HG02840 (cell line): Measurements from ENCODE around the gene PBX3.

Source experiments
- ATAC-seq: cut with Tn5 transposase; IDR thresholded peaks from one replicate; pipeline ENCODE4 v1.9.1; 2021; ENCODE audit warnings: mild to moderate bottlenecking, moderate library complexity, moderate number of reproducible peaks; ENCODE audit not compliant: unreplicated experiment, low FRiP score

PBX3 gene

GRCh38 chr9:126015424-126015823 lies 268.3 kb downstream of the PBX3 start:
- ATAC-seq = no peak

DNA sequence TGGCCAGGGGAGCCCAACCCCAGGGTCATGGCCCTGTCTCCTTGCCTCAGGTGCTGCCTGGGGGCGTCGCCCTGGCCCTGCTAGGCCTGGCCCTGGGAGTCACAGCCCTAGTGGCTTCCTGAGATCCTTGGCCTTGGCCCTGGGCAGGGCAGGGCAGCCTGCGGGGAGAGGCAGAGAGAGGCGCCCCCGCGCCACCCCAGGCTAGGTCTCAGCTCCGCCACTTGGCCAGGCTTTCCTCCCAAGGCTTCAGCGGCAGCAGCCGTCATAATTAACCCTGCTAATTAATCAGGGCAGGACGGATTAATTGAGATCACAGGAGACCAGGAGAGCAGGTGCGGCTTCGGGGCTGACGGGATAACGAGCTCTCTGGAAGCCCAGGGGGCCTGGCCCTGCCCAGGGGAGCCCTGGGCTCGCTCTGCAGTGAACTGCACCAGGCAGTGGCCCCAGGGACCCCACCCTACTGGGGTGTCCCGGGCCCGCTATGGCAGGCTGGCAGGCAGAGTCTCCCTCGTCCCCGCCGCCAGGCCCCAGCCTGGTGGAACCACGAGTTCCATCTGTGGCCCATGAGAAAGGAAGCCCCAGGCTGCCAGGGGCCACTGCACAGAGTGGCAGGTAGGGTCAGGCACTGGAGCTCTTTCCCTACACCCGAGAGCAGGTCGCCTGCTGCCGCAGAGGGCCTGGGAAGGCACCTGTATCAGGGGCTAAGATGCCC lies 269.6 kb downstream of the PBX3 start:
- ATAC-seq = no peak
